K562 (cell line): Measurements from ENCODE around the gene FOXO3. TPM values are rescaled to one million over a fixed set of nuclear protein-coding genes. Genes with fewer than 3 reads are reported as not detected.

Source experiments
- BRCA1 ChIP-seq, 2 experiments: fragments of 450-650 bp in 1 of 2; sonication (generic) in 1 of 2; formaldehyde crosslinking in 1 of 2; IDR thresholded peaks; 2 replicates each; pipeline versions ENCODE4 v1.5.0 to v1.6.1; 2017 to 2020; ENCODE audit warnings: mild to moderate bottlenecking in 1 of 2, missing genetic modification reagents in 1 of 2
- CAMTA2 ChIP-seq: fragments of 250-450 bp; sonication (Bioruptor Pico); conservative IDR thresholded peaks from 2 replicates; pipeline ENCODE4 v1.5.1; 2022
- CBFA2T3 ChIP-seq: fragments of 450-650 bp; IDR thresholded peaks from 2 replicates; pipeline ENCODE4 v1.6.1; 2017
- CC2D1A ChIP-seq: fragments of 450-650 bp; IDR thresholded peaks from 2 replicates; pipeline ENCODE4 v1.6.1; 2017; ENCODE audit warnings: mild to moderate bottlenecking
- CEBPB ChIP-seq: fragments of 450-650 bp; IDR thresholded peaks from 2 replicates; pipeline ENCODE4 v1.6.1; 2016; ENCODE audit warnings: missing genetic modification characterization, missing compliant biosample characterization
- FOXM1 ChIP-seq, 2 experiments: fragments of 450-650 bp in 1 of 2; sonication (generic) in 1 of 2; formaldehyde crosslinking in 1 of 2; IDR thresholded peaks; 2 replicates each; pipeline versions ENCODE4 v1.6.1 to v1.9.0; 2017 to 2022; ENCODE audit warnings: low read depth in 2 of 2, mild to moderate bottlenecking in 2 of 2, missing genetic modification reagents in 1 of 2, moderate library complexity in 1 of 2
- MXI1 ChIP-seq: IDR thresholded peaks from 2 replicates; pipeline ENCODE4 v1.6.1; 2011; ENCODE audit warnings: low read depth, mild to moderate bottlenecking, improper control_type of control experiment, low read length
- NCOR1 ChIP-seq: fragments of 450-650 bp; IDR thresholded peaks from 2 replicates; pipeline ENCODE4 v1.6.1; 2016; ENCODE audit warnings: mild to moderate bottlenecking, moderate library complexity
- NEUROD1 ChIP-seq: fragments of 150-350 bp; IDR thresholded peaks from 2 replicates; pipeline ENCODE4 v1.6.1; 2014; ENCODE audit warnings: borderline replicate concordance, low read length, low read depth; ENCODE audit not compliant: partially characterized antibody
- PHF8 ChIP-seq: fragments of 200-600 bp; sonication (generic); IDR thresholded peaks from 2 replicates; pipeline ENCODE4 v1.6.1; 2012; ENCODE audit warnings: mixed run types, mild to moderate bottlenecking, inconsistent platforms, low read length, moderate library complexity, borderline replicate concordance
- POU5F1 ChIP-seq: fragments of 150-350 bp; IDR thresholded peaks from 2 replicates; pipeline ENCODE4 v1.6.1; 2014; ENCODE audit warnings: borderline replicate concordance, low read length, low read depth, mild to moderate bottlenecking; ENCODE audit not compliant: partially characterized antibody
- RBM25 ChIP-seq: fragments of 200-400 bp; formaldehyde crosslinking; IDR thresholded peaks from 2 replicates; pipeline ENCODE4 v1.6.1; 2018; ENCODE audit warnings: low read length, low read depth, moderate library complexity; ENCODE audit not compliant: severe bottlenecking
- RBM34 ChIP-seq: fragments of 200-400 bp; formaldehyde crosslinking; IDR thresholded peaks from 2 replicates; pipeline ENCODE4 v1.6.1; 2018; ENCODE audit warnings: low read length, borderline replicate concordance; ENCODE audit not compliant: insufficient read depth
- RNF2 ChIP-seq: sonication (generic); IDR thresholded peaks from 2 replicates; pipeline ENCODE4 v1.6.1; 2016
- SAP30 ChIP-seq: fragments of 200-600 bp; sonication (generic); IDR thresholded peaks from 2 replicates; pipeline ENCODE4 v1.6.1; 2012; ENCODE audit warnings: borderline replicate concordance, low read depth, mild to moderate bottlenecking, moderate library complexity, low read length, control low read depth, inconsistent platforms; ENCODE audit not compliant: insufficient read depth, poor library complexity, severe bottlenecking
- SRSF1 ChIP-seq: fragments of 200-400 bp; formaldehyde crosslinking; IDR thresholded peaks from 2 replicates; pipeline ENCODE4 v1.6.1; 2017; ENCODE audit warnings: mild to moderate bottlenecking, low read depth, low read length, moderate library complexity
- ZFPM2 ChIP-seq: fragments of 250-450 bp; sonication (Bioruptor Pico); IDR thresholded peaks from 2 replicates; pipeline ENCODE4 v1.5.1; 2022; ENCODE audit warnings: mild to moderate bottlenecking
- ZNF561 ChIP-seq: fragments of 450-650 bp; formaldehyde crosslinking; conservative IDR thresholded peaks from 2 replicates; pipeline ENCODE4 v1.4.0; 2020; ENCODE audit warnings: mild to moderate bottlenecking, moderate library complexity
- ZNF785 ChIP-seq: fragments of 250-450 bp; sonication (Bioruptor Pico); IDR thresholded peaks from 2 replicates; pipeline ENCODE4 v1.4.0; 2020; ENCODE audit warnings: mild to moderate bottlenecking
- polyA plus RNA-seq, 8 experiments: library from polyadenylated mRNA; depleted of rRNA in 4 of 8; stranded (reverse) in 5 of 8; unstranded in 3 of 8; fragments of >200 nt; fragmentation: Nextera tagmentation in 2 of 8; fragmentation: Illumina TruSeq in 1 of 8; extraction: Ambion mirVana in 2 of 8; extraction: Trizol in 1 of 8; gene quantifications; 2 replicates each; pipeline versions ENCODE4 v1.2.1 to v1.2.3, GENCODE V29; 2011 to 2014; ENCODE audit warnings: inconsistent platforms in 1 of 8, missing spikeins in 1 of 8
- total RNA-seq, 7 experiments: library from RNA; depleted of rRNA in 6 of 7; stranded (reverse); fragments of >200 nt in 6 of 7; fragmentation: Illumina TruSeq in 2 of 7; extraction: Trizol in 2 of 7; gene quantifications; 2 replicates each; pipeline versions ENCODE4 v1.2.1 to v1.2.3, GENCODE V29; 2011 to 2021; ENCODE audit warnings: low replicate concordance in 1 of 7
- TF ChIP-seq, protein P1 (sequence below): fragments of 450-650 bp; IDR thresholded peaks from 2 replicates; pipeline ENCODE4 v1.6.1; 2018; ENCODE audit not compliant: partially characterized antibody
- TF ChIP-seq, protein P2 (sequence below), 2 experiments: fragments of 200-800 bp in 1 of 2; sonication (Bioruptor generic) in 1 of 2; sonication (generic) in 1 of 2; formaldehyde crosslinking in 1 of 2; IDR thresholded peaks in 1 of 2; conservative IDR thresholded peaks in 1 of 2; 2 replicates each; pipeline versions ENCODE4 v1.5.0 to v1.6.1; 2016 to 2020; ENCODE audit warnings: missing compliant biosample characterization in 1 of 2, missing genetic modification characterization in 1 of 2, missing genetic modification reagents in 1 of 2

FOXO3 gene
- total and polyA plus RNA-seq, 9 of the 15 experiments (the other 6 are each of a cell fraction or from before 2014, with no cell fraction given), result 3.0 to 14.6 (median 6.0) TPM

DNA sequence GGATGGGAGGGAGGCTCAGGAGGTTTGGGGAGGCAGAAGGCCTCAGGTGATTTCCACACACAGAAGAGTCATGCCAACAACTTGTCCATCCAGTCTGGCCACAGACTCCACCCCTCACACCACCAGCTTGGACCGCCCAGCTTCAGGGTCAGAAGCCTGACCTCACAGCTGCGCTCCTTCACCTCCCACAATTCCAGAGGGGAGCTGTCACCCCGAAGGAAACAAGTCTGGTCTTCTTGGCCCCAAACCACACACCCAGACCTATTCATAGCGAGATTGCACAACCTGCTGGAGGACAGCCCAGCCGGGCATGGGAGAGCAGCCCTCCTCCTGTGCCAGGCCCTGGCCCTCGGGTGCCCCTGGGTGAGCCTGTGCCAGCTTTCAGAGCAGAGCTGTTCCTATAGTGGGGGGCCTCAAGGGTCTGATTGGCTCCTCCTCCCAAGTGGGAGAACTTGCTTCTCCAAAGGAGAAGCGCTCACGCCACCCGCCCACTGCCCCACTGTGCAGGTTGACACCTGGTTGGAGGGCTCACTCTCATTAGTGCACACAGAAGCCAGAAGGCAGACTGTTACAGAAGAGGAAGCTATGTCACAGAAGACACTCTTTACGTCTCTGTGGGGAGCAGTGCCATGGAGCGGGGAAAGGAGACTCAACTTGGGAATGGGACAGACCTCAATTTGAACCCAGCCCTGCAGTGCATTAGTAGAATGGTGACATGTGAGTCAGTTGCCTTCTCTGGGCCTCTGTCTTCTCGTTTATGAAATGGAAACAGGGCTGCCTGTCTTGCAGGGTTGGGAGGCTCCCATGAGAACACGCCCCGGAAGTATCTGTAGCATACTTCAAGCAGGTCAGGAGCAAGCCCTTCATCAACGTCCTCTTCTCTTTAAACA is 128.8 kb downstream of the FOXO3 start (continued):
- TF ChIP-seq, protein P1, sequence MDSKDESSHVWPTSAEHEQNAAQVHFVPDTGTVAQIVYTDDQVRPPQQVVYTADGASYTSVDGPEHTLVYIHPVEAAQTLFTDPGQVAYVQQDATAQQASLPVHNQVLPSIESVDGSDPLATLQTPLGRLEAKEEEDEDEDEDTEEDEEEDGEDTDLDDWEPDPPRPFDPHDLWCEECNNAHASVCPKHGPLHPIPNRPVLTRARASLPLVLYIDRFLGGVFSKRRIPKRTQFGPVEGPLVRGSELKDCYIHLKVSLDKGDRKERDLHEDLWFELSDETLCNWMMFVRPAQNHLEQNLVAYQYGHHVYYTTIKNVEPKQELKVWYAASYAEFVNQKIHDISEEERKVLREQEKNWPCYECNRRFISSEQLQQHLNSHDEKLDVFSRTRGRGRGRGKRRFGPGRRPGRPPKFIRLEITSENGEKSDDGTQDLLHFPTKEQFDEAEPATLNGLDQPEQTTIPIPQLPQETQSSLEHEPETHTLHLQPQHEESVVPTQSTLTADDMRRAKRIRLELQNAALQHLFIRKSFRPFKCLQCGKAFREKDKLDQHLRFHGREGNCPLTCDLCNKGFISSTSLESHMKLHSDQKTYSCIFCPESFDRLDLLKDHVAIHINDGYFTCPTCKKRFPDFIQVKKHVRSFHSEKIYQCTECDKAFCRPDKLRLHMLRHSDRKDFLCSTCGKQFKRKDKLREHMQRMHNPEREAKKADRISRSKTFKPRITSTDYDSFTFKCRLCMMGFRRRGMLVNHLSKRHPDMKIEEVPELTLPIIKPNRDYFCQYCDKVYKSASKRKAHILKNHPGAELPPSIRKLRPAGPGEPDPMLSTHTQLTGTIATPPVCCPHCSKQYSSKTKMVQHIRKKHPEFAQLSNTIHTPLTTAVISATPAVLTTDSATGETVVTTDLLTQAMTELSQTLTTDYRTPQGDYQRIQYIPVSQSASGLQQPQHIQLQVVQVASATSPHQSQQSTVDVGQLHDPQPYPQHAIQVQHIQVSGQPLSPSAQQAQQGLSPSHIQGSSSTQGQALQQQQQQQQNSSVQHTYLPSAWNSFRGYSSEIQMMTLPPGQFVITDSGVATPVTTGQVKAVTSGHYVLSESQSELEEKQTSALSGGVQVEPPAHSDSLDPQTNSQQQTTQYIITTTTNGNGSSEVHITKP, result peak; percentile 15
- TF ChIP-seq RNF2 (no peak), ZFPM2 (CRISPR knock-in tag) (no peak), MXI1 (no peak), CEBPB (tag) (peak; percentile 95), ZNF561 (CRISPR knock-in tag) (no peak), CBFA2T3 (no peak), BRCA1 (IDR thresholded peaks at IDR 0.05) (no peak), BRCA1 (CRISPR knock-in tag; IDR thresholded peaks at IDR 0.05) (no peak), RBM34 (no peak), FOXM1 (IDR thresholded peaks at IDR 0.05; ENCODE audit: low read depth) (no peak), FOXM1 (CRISPR knock-in tag; IDR thresholded peaks at IDR 0.05; ENCODE audit: low read depth) (no peak), RBM25 (no peak), CAMTA2 (CRISPR knock-in tag) (no peak), PHF8 (no peak; the same call in 1 of the 2 replicates), SRSF1 (no peak), SAP30 (no peak), NCOR1 (no peak), ZNF785 (CRISPR knock-in tag) (no peak), POU5F1 (no peak), CC2D1A (no peak), NEUROD1 (no peak)
- TF ChIP-seq, protein P2, sequence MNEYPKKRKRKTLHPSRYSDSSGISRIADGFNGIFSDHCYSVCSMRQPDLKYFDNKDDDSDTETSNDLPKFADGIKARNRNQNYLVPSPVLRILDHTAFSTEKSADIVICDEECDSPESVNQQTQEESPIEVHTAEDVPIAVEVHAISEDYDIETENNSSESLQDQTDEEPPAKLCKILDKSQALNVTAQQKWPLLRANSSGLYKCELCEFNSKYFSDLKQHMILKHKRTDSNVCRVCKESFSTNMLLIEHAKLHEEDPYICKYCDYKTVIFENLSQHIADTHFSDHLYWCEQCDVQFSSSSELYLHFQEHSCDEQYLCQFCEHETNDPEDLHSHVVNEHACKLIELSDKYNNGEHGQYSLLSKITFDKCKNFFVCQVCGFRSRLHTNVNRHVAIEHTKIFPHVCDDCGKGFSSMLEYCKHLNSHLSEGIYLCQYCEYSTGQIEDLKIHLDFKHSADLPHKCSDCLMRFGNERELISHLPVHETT (CRISPR knock-in tag; conservative IDR thresholded peaks at IDR 0.05 in 1 of 2, IDR thresholded peaks at IDR 0.05 in 1 of 2), result 0 out of 4 replicates have a peak, but pooled peaks of 1 of the 2 experiments have one; percentile 42
